Lower lobe of right lung (tissue), 2 donors: Measurements from ENCODE around the gene KRIT1. TPM values are rescaled to one million over a fixed set of nuclear protein-coding genes. Genes with fewer than 3 reads are reported as not detected.

ENCODE experiments used
- ATAC-seq, 2 donors: fragments of 200-7000 bp; cut with Tn5 transposase; one replicate each; pipeline ENCODE4 v1.9.1; 2020 to 2022; ENCODE audit warnings: mild to moderate bottlenecking in 2 of 2, moderate library complexity in 2 of 2
- DNase-seq: peaks from one replicate; pipeline ENCODE4 v3.0.0-alpha.2; 2020
- H3K27ac ChIP-seq: fragments of 200-600 bp; one replicate; pipeline ENCODE4 v1.8.0; 2022
- H3K27me3 ChIP-seq: fragments of 200-600 bp; one replicate; pipeline ENCODE4 v1.8.0; 2022; ENCODE audit warnings: low read depth
- H3K36me3 ChIP-seq: fragments of 200-600 bp; one replicate; pipeline ENCODE4 v1.8.0; 2022; ENCODE audit warnings: mild to moderate bottlenecking
- H3K4me1 ChIP-seq: fragments of 200-600 bp; one replicate; pipeline ENCODE4 v1.8.0; 2022
- H3K4me3 ChIP-seq: fragments of 200-600 bp; one replicate; pipeline ENCODE4 v1.8.0; 2022; ENCODE audit warnings: mild to moderate bottlenecking
- H3K9me3 ChIP-seq: fragments of 200-600 bp; one replicate; pipeline ENCODE4 v1.8.0; 2022
- intact Hi-C: fragments of 100-400 bp; cut with DNase I; formaldehyde crosslinking; loops from one replicate; pipeline ENCODE4 v1.11.0; 2022
- total RNA-seq: library from RNA; stranded (reverse); fragmentation: NEBNext Ultra II Directional; extraction: Animal tissue kit (Norgen Biotek cat#: 25700); gene quantifications from one replicate; pipeline ENCODE4 v1.2.1, GENCODE V29; 2021
- TF ChIP-seq, protein P1 (sequence below): fragments of 200-600 bp; IDR thresholded peaks from one replicate; pipeline ENCODE4 v1.8.0; 2022; ENCODE audit warnings: antibody characterized with exemption, mild to moderate bottlenecking
- donor health status: DM: no; HTN: yes; CAD: no; lungs with severe emphysema.

Gene KRIT1
- total RNA-seq, 1 donor from 2014 or later, result 49.0 TPM

DNA sequence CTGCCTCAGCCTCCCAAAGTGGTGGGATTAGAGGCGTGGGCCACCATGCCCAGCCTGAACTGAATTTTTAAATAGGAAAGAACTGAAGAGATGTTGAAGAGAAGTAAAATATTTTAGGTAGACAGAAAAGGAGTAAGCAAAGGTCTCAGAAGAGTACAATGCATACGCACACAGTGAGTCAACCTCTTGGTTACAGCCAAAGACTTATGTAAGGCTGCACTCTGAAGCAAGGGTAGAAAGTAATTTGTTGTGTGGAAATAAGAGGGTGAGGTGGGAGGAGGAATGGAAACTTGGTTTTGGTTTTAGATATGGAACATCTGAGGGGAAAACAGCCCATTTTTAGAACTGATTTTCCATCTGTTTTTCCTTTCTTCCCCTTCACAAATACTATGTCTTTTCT is 17.6 kb downstream of the KRIT1 start:
- ATAC-seq, result no peak
- no peak for DNase-seq
- intact Hi-C loops, result no loop called here
- no peak overlapping the region for H3K27ac ChIP-seq
- H3K27me3 ChIP-seq, result no peaks in the 10 kb centered on the region
- H3K4me3 ChIP-seq, result no peak overlapping the region
- H3K36me3 ChIP-seq, result peaks cover 96% of the 10 kb centered on the region
- TF ChIP-seq, protein P1, sequence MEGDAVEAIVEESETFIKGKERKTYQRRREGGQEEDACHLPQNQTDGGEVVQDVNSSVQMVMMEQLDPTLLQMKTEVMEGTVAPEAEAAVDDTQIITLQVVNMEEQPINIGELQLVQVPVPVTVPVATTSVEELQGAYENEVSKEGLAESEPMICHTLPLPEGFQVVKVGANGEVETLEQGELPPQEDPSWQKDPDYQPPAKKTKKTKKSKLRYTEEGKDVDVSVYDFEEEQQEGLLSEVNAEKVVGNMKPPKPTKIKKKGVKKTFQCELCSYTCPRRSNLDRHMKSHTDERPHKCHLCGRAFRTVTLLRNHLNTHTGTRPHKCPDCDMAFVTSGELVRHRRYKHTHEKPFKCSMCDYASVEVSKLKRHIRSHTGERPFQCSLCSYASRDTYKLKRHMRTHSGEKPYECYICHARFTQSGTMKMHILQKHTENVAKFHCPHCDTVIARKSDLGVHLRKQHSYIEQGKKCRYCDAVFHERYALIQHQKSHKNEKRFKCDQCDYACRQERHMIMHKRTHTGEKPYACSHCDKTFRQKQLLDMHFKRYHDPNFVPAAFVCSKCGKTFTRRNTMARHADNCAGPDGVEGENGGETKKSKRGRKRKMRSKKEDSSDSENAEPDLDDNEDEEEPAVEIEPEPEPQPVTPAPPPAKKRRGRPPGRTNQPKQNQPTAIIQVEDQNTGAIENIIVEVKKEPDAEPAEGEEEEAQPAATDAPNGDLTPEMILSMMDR, result no peak
- no peaks in the 10 kb centered on the region for H3K9me3 ChIP-seq
- H3K4me1 ChIP-seq, result no peaks in the 10 kb centered on the region

DNA sequence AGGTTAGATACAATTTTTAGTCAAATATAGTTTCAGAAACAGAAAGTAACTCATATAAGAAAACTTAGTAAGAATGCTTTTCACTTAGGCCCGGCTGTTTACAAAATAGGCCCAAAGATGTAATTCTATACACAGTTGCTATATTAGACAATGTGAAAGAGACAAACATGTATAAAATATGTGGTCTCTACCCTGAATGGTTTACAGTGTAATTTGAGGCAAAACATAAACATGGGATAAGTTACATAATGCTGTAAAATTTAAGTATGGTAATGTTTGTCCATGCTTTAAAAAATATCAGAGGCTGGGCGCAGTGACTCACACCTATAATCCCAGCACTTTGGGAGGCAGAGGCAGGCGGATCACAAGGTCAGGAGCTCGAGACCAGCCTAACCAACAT is 18.7 kb downstream of the KRIT1 start:
- DNase-seq (no peak), ATAC-seq (no peak)
- Histone ChIP-seq H3K4me1 (no peaks in the 10 kb centered on the region), H3K27me3 (no peaks in the 10 kb centered on the region), H3K36me3 (peaks cover 97% of the 10 kb centered on the region), H3K4me3 (no peak overlapping the region), H3K9me3 (no peaks in the 10 kb centered on the region), H3K27ac (no peak overlapping the region)
- intact Hi-C loops, result no loop called here
- TF ChIP-seq, protein P1, result no peak

DNA sequence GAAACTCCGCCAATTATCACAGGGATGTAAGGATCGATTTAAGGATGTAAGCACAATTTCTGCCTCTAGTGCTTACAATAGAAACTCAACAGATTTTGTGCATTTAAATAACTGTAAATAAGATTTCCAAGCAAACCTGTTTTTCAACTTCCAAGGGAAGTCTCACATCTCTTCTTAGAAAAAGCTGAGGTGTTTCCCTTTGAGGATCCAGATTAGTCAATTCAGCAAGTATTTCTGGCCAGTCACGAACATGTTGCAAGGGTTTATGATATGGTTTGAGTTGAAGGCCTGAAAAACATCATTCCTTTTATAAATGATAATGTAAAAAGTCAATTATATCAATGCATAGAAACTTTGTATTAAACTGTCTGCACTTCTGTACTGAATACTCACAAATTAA is 23.9 kb downstream of the KRIT1 start:
- TF ChIP-seq, protein P1, result no peak
- intact Hi-C loops, result no loop called here
- peaks cover 100% of the 10 kb centered on the region for H3K36me3 ChIP-seq

DNA sequence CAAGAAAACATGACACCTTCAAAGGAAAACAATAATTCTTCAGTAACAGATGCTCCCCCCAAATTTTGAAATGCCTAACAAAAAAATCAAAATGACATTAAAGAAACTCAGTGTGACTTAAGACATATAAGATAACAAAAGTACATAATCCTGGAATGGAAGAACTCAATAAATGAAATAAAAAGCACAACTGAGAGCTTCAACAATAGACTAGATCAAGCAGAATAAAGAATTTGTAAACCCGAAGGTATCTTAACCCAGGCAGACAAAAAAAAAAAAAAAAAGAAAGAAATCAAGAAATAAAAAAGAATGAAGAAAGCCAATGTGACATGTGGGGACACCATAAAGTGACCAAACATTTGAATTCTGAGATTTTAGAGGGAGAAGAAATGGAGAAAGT is 39.0 kb downstream of the KRIT1 start:
- peaks cover 73% of the 10 kb centered on the region for H3K36me3 ChIP-seq
- TF ChIP-seq, protein P1, result no peak
- H3K27me3 ChIP-seq, result no peaks in the 10 kb centered on the region
- H3K4me1 ChIP-seq, result no peaks in the 10 kb centered on the region
- no peak for ATAC-seq
- no peak for DNase-seq
- peaks cover 6% of the 10 kb centered on the region for H3K9me3 ChIP-seq
- no peak overlapping the region for H3K27ac ChIP-seq
- H3K4me3 ChIP-seq, result no peak overlapping the region
- intact Hi-C loops, result no loop called here

More for the DNA sequence above, 23.9 kb downstream of the KRIT1 start:
- Histone ChIP-seq H3K27me3 (no peaks in the 10 kb centered on the region), H3K4me1 (no peaks in the 10 kb centered on the region), H3K9me3 (no peaks in the 10 kb centered on the region), H3K27ac (no peak overlapping the region), H3K4me3 (no peak overlapping the region)
- DNase-seq (no peak), ATAC-seq (no peak)

DNA sequence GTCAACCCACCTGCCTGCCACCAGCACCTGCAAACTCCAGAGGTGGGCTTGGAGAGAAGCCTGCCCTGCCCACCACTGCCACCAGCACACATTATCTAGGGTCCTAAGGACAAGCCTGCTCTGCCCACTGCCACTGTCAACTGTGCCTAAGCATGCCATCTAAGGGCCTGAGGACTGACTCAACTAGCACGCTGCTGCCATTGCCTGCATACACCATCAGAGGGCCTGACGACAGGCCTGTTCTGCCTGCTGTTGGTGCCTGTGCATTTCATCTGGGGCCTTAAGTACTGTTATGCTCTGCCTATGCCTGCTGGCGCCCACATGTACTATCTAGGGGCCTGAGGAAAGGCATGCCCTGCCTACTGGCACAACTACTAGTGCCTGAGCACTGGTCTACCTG is 39.7 kb downstream of the KRIT1 start:
- ATAC-seq (no peak), DNase-seq (no peak)
- TF ChIP-seq, protein P1, result no peak
- no peaks in the 10 kb centered on the region for H3K4me1 ChIP-seq
- H3K27ac ChIP-seq, result no peak overlapping the region
- H3K27me3 ChIP-seq, result no peaks in the 10 kb centered on the region
- intact Hi-C loops, result no loop called here
- peaks cover 73% of the 10 kb centered on the region for H3K36me3 ChIP-seq
- peaks cover 6% of the 10 kb centered on the region for H3K9me3 ChIP-seq
- no peak overlapping the region for H3K4me3 ChIP-seq

DNA sequence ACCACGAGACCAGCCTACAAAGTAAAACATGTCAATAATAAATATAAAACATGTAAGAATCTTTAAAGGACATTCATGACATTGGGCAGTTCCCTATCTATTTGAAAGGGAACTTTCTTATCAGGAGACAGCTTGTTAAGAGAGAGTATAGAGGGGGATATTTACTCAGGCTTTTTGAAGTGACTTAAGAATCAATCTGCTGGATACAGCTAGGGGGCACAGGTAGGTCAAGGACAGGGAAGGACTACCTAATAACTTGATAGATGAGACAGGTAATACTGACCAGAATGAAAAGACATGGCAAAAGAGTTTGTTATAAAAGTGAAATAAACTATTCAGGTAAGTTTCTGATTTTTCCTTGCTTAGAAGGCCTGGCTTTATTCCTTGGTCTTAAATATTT is 44.9 kb downstream of the KRIT1 start:
- Histone ChIP-seq H3K4me1 (no peaks in the 10 kb centered on the region), H3K36me3 (peaks cover 77% of the 10 kb centered on the region), H3K9me3 (no peaks in the 10 kb centered on the region), H3K27me3 (no peaks in the 10 kb centered on the region), H3K27ac (no peak overlapping the region), H3K4me3 (no peak overlapping the region)
- no peak for ATAC-seq
- DNase-seq, result no peak
- TF ChIP-seq, protein P1, result no peak
- intact Hi-C loops, result no loop called here
